HUDEP-2 (cell line): ENCODE data around the gene PEX1.
A peak's percentile ranks its signal among the peaks of the same experiment; 100 is the strongest.
"Not testable (repeated sequence)": the region's sequence is repeated elsewhere in the genome, so short reads cannot be mapped to it uniquely, and the experiment has no call there.

Experiments
- DNase-seq, 76 experiments: peaks; one replicate each; lab custom pipeline; 2025; ENCODE audit not compliant: unreplicated experiment in 76 of 76; lab: John Stamatoyannopoulos, UW

The PEX1 gene

DNA sequence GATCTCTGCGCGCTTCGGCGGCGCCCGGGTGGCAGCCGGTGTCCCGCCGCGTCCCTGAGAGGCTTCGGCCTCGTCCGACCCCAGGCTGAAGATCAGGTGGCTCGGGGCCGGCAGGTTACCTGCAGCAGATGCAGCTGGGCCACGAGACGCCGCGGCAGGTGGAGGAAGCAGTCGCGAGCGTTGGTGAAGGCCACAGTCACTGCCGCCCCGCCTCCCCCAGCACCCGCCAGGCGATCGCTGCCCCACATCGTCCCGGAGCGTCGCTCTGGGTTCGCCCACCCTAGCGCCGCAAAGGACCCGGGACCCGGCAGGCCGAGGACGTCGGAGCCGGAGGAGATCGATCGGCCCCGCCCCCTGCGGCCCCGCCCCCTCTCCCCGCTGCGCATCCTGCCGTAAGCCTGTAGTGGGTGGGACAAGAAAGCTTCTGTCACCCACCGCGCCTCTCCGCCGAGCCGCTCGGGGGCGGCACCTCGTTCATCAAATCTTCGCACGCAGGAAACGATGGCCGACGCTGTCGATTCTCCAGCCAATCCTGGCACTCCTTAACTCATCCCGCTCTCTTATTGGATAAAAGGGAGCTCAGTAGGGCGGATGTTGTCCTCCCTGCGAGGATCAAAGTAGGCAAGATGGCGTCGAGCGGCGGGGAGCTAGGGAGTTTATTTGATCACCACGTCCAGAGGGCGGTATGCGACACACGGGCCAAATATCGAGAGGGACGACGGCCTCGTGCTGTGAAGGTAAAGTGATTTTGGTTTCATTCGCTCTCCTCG lies at the start of gene PEX1, which contains the start of gene RBM48:
Gene PEX1 (minus strand): TSS at position 333 of the 770 bp plus-strand sequence. CDS start 85 bp downstream, at position 248.
Gene RBM48 (plus strand): TSS at position 608 of the 770 bp plus-strand sequence. CDS start 19 bp downstream, at position 627.
- DNase-seq = peak; percentile 72 to 99 (median 94)

DNA sequence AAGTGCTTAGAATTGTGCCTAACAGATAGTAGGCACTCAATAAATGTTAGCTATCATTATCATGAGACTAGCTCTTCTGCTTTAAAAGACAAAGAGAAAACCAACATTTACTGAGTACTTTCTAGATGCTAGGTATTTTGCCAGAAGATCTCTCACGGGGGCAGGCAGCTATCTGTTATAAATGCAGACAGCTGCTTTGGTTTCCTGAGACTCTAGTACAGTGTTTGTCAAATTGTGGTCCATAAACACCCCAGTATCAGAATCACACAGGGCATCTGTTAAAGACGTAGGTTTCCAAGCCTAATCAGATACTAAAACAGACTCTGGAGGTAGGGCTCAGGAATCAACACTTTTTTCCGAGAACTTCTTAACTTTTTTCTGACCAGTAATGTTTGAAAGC lies 48.0 kb upstream of the PEX1 start:
- DNase-seq = no peak

DNA sequence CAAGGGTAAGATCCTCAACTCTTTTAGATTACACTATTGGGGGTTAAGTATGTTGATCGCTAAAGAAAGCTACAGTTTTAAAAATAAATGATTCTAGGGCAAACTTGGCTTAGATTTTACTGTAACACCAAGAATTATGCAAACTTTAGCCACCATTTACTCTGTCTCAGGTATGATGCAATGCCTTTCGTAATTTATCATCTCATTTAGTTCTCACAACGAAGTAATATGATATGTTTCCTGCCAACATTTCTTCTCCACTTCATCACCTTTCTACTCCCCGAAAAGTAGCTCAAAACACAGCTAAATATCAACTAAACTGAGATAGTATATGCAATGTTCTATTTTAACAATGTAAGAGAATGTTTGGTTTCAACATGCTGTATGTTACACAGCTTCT lies 40.8 kb upstream of the PEX1 start:
- no peak for DNase-seq

DNA sequence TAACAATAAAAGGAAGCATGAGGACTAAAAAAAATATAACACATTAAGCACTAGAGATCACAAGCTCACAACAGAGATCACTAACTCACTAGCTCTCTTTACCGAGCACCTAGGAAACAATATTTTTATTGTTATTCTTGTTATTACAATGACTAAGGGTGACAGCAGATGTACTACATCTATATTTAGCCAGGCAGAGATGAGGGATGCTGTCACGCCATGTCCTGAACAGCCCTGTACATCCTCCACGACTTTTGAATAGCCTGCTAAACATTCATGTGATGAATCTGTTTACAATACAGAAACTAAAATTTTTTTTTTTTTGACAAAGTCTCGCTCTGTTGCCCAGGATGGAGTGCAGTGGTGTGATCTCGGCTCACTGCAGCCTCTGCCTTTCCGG lies 39.1 kb upstream of the PEX1 start:
- DNase-seq = no peak

DNA sequence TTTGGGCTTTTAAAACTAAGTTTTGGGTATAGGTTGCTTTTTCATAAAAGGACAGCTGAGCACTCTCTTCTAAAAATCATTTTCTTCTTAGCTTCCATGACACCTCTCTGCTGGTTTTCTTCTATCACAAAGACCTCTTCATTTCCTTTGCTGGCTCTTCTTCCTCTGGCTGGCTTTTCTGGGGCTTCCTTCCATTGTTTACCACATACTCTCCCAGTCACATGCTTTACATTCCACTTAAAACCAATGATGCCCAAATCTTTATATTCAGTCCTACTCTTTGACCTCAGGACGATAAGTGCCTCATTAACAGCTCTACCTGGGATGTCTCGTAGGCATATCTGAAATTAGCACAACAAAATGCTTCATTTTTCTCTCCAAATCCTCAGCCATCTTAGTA lies 35.0 kb upstream of the PEX1 start:
- DNase-seq = no peak

DNA sequence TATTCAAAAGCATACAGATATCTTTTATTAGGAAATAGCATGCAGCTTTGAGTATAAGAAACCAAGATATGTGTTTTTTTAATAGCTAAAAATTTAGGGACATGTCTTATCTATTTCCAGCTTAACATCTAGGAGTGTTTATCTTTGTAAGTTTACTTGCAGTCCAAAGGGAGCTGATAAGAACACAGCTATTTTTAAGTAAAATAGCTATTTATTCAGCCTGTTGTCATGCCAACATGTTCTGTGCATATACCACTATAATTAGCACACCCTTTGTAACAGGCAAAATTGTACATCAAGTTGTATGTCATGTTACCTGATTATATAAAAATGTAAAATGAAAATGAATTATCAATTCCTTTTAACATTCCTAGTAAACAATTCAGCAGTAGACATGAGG lies 32.3 kb upstream of the PEX1 start:
- DNase-seq = no peak

DNA sequence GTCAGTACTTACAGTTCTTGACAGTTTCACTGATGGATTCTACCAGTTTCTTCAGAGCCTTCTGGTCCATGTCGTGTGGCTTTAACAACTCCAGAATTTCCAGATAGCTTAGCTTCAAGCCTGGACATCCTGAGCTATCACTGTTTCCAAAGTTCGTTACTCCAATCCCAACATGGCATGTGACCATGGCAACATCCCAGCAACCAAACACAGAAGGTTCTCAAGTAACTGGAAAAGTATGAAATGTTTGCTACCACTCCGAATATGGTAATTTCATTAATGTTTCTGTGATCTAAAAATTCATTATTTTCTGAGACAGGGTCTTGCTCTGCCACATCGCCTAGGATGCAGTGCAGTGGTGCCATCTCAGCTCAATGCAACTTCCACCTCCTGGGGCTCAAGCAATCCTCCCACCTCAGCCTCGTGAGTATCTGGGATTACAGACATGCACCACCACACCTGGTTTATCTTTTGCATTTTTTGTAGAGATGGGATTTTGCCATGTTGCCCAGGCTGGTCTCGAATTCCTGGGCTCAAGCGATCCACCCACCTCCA lies 29.6 kb upstream of the PEX1 start:
- DNase-seq = no peak

DNA sequence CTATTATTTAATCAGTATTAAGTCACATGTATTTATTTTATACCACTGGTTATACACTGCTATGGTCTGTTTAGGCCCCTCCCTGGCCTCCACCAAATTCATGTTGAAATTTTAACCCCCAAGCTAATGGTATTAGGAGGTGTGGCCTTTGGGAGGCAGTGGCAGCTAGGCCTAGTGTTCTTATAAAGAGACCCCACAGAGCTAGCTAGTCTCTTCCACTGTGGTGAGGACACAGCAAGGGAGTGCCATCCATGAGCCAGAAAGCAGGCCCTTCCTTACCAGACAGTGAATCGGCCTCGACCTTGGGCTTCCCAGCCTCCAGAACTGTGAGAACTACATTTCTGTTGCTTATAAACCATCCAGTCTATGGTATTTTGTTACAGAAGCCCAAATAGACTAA lies 28.9 kb upstream of the PEX1 start:
- no peak for DNase-seq

DNA sequence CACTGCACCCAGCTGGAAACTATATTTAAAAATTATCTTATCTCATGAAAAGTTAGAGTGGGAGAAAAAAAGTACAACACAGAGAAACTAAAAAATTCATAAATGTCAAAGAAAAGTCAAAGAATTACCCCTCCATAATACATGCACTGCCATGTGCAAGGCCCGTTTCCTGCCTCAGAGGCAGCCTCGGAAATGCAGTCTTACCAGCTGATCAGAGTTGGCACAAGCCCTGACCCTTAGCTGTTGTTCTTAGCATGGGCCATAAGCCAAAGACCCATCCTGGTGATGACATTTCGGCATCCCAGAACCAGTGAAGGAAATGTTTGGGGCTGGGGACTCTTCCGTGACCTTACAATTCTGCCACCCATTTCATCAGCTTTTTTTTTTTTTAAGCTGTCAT lies 21.9 kb upstream of the PEX1 start:
- DNase-seq = no peak

DNA sequence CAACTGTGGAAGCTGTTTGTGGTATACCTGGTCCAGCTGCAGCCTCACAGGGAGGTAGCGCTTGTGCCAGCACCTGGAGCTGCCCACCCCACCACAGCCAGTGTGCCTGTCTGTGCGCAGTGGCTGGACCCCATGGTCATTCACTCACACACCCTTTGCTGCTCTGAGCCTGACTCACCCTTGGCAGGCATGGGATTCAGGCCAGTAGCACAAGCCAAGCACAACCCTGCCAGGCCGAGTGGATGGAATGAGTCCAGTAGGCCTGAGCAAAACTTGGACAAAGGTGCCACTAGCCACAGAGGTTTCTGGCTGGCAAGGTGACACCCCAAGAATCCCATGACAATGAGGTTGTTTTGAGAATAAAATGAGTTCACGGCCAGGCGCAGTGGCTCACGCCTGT lies 19.3 kb upstream of the PEX1 start:
- no peak for DNase-seq

DNA sequence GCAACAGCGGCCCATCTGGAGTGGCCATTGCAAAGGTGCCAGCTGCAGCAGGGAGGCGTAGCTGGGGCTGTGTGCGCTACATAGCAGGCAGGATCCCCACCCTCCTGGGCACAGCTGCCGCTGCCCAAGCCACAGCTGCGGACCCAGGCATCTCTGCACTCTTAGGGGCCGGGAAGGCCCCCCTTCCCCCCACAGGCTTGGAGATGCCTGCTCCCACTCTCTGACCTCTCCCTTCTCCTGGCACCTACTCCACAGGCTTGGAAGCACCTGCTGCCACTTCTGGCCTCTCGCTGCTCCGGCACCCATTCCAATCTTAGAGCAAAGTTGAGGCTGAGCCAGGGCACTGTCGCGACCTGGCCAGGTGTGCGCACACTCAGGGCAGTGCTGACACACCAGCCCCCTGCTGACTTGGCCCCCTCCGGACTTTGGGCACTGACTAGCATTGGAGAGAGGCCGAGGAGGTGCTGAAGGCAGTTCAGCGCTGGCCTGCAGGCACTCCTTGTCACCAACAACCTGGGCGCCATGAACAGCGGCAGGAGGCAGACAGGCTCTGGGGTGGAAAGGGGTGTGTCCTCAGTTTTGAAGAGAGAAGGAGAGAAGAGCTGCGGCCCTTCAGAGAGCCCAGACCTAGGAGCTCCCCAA lies 18.7 kb upstream of the PEX1 start:
- no peak for DNase-seq

DNA sequence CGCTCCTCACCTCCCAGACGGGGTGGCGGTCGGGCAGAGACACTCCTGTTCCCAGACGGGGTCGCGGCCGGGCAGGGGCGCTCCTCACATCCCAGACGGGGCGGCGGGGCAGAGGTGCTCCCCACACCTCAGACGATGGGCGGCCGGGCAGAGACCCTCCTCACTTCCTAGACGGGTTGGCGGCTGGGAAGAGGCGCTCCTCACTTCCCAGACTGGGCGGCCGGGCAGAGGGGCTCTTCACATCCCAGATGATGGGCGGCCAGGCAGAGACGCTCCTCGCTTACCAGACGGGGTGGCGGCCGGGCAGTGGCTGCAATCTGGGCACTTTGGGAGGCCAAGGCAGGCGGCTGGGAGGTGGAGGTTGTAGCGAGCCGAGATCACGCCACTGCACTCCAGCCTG lies 16.8 kb upstream of the PEX1 start:
- not testable (repeated sequence) for DNase-seq

DNA sequence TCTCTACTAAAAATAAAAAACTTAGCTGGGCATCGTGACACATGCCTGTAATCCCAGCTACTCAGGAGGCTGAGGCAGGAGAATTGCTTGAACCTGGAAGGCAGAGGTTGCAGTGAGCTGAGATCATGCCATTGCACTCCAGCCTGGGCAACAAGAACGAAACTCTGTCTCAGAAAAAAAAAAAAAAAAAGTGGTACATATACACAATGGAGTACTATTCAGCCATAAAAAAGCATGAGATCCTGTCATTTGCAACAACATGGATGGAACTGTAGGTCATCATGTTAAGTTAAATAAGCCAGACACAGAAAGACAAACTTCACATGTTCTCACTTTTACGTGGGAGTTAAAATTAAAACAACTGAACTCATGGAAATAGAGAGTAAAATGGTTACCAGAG lies 15.2 kb upstream of the PEX1 start:
- not testable (repeated sequence) for DNase-seq

DNA sequence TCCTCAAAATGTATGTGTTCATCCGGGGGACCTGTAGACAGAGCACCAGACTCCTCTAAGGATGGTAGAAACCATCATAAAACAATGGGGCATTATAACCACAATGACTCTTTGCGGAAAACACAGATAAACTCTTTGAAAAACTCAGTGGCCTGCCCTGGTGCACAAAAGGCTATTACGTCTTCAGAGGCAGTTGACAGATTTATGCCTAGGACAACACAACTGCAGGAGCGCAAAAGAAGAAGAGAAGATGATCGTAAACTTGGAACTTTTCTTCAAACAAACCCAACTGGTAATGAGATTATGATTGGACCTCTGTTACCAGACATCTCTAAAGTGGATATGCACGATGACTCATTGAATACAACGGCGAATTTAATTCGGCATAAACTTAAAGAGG lies 6.3 kb upstream of the PEX1 start:
- DNase-seq = no peak

DNA sequence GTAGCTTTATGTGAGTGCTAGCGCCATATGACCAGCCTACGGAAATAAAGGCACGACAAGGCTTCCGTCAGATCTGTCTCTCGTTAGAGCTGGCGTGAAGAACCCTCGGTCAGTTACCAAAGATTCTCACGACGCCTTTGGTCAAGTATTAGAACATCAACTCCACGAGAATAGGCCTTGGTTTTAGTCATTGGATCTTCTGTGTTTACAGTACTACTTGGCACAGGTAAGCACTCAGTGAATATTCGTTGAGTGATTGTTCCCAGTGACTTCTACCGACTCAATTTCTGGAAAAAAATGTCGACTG lies 591 bp upstream of the PEX1 start:
- DNase-seq = no peak

DNA sequence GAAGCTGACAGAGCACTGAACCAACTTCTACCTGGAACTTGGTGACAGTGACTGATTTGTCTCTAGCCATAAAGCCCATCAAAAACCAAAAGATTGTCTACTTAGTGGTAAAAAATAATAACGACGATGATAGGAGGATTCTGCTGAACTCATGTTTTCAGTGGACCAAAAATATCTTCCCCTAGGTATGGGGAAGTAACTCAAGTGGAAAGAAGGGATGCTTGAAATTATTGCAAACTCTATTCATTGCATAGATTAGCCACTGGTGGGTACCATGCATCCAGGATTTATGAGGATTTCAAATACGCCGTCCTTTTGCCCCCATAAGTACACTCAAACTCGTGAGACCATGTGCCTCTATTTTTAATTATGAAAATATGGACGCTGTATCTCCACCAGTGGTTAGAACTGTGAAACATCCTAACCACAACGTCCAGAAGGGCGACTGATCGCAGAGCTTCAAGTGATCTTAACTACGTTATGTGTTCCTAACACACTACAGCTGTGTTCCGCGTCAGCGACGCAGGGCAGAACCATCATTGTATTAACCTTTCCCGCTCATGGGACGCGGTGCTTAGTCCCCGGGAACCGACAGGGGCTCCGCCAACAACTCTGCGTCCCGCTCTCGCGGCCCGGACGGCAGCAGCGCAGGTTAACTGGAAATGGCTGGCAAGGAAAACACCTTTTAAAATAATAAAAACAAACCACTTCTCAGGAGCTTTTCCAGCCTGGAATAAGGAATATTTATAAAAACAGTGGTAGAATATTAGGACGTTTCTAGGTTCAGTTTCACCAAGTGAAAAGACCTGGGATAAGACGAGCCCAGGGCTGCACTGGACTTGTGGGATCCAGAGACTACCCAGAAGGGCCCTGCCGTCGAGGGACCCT lies 776 bp downstream of the PEX1 start:
- DNase-seq = peak in 65 of 76 experiments; percentile 1 to 65 (median 34)

DNA sequence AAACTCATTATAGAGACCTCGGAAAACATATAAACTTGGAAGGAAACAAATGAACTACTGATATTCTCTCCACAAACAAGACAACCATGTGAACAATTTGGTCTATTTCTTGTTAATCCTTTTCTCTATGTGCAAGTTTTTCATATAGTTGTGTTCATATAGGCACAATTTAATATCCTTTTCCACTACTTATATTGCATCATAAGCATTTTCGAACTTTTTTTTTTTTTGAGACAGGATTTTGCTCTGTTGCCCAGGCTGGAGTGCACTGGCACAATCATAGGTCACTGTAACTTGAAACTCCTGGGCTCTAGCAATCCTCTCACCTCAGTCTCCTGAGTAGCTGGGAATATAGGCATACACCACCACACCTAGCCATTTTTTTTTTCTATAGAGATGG lies 5.2 kb downstream of the PEX1 start:
- DNase-seq = no peak

DNA sequence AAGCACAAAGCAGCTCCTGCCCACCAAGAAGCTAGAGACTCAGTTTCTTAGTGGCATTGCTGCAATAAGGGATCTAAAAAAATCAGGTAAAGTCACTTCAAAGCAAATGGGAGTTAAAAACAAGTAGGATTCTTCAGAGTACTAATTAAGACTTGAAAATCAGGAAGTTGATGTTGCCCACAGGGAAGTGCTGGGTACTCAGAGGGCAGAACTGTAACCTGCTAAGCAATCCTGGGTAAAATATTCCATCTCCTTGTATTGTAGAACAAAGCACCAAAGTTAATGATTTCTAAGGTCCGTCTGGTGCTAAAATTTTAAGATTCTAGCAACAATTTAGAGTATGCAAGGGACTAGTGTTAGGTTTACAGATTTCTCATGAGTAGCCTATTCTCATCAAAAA lies 8.3 kb downstream of the PEX1 start:
- no peak for DNase-seq

DNA sequence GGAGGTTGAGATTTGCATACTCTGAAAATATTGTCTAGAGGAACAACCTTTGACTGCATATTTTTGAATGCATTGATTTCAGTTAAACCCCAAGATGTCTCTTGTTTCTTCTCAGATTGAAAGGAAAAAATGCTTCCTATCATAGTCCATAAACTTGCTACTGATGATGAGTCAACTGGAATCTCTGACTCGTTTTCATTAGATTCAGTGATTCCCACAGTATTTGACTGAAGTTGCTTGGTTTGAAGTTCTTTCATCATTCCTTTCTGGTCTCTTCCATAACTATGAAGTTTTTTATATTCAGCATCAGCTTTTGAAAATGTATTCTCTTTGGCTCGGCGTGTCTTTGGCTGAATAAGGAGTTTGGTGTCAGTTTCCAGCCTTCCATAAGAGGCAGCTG lies 10.7 kb downstream of the PEX1 start:
- DNase-seq = no peak

DNA sequence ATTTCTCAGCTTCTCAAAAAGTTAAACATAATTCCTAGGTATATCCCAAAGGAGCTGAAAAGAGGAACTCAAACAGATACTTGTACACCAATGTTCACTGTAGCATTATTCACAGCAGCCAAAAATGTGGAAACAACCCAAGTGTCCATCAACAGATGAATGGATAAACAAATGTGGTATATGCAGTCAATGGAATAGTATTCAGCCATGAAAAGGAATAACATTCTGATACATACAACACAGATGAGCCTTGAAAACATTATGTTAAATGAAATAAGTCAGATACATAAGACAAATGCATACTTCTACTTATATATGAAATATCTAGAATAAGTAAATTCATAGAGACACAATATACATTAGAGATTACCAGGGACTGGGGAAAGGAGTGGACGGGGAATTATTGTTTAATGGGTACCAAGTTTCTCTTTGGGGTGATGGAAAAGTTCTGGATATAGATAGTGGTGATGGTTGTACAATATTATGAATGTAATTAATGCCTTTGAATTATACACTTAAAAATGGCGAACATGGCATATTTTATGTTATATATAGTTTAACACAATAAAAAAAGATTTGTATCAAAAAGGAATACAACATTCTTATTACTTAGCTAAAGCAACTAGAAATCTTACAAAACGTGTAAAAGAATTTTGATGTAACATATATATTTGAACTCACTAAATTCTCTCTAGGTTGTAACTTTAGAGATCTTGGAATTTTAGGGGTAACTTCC lies 15.0 kb downstream of the PEX1 start:
- no peak for DNase-seq

DNA sequence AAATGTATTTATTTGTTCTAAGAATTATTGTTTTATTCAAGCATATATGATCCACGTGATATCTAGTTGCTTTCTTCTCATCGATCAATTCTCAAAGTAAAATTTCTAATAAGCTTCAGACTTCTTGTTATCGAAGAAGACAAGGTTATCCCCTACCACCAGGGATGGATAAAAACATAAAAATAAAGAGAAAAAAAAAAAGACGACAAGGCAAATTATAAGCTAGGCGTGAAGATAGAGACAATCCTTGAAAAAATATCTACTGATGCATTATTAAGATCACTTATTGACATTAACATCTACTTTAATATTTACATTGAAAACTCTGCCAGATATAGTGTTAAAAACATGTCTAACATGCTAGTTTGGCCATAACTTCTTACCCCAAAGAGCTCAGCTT lies 19.4 kb downstream of the PEX1 start:
- DNase-seq = no peak
